ENCODE results near the gene ATF6. TPM values are rescaled to one million over a fixed set of nuclear protein-coding genes. Genes with fewer than 3 reads are reported as not detected.

Gene ATF6, protein sequence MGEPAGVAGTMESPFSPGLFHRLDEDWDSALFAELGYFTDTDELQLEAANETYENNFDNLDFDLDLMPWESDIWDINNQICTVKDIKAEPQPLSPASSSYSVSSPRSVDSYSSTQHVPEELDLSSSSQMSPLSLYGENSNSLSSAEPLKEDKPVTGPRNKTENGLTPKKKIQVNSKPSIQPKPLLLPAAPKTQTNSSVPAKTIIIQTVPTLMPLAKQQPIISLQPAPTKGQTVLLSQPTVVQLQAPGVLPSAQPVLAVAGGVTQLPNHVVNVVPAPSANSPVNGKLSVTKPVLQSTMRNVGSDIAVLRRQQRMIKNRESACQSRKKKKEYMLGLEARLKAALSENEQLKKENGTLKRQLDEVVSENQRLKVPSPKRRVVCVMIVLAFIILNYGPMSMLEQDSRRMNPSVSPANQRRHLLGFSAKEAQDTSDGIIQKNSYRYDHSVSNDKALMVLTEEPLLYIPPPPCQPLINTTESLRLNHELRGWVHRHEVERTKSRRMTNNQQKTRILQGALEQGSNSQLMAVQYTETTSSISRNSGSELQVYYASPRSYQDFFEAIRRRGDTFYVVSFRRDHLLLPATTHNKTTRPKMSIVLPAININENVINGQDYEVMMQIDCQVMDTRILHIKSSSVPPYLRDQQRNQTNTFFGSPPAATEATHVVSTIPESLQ
- total RNA-seq, result 29.5 and 31.1 TPM in 2 replicates

DNA sequence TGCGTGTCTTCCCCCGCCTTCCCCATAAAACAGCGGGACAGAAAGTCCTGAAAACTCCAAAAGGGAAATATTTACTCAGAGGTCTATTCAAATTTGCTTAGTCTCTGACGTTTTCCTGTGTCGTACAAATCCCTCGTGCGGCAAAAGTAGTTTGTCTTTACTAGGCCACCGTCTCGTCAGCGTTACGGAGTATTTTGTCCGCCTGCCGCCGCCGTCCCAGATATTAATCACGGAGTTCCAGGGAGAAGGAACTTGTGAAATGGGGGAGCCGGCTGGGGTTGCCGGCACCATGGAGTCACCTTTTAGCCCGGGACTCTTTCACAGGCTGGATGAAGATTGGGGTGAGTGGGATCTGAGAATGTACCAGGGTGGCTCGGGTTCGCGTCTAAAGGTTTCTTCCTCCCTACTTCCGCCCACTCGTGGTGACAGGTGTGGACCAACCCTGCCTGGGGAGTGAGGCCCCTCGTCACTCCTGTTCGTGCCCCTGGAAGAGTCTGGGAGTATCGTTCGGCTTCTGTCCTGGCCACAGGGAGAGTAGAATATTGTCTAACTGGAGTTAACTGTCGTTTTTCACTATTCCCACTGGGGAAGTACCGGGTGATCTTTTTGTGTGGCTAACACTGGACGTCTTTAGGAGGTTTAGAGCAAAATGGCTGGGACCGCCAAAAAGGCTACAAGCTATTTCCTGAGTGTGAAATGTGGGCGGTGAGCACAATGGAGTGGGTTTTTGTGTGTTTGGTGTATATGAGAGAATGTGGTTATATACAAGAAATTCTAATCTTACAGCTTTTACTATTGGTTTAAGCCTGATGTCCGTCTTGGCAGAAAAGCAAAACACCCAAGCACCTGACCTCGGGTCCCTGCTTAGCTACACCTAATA, at the start of gene ATF6:
Gene ATF6 (plus strand): TSS at position 219 of the 880 bp plus-strand sequence. CDS start 41 bp downstream, at position 260.
- intact Hi-C loops (cut with micrococcal nuclease), result loop anchor here (1.0 to 10.0 kb wide), 6 partner anchors 16 to 1556 kb away; partner anchors contain the start of genes APOA2, NUF2, TOMM40L and UAP1

DNA sequence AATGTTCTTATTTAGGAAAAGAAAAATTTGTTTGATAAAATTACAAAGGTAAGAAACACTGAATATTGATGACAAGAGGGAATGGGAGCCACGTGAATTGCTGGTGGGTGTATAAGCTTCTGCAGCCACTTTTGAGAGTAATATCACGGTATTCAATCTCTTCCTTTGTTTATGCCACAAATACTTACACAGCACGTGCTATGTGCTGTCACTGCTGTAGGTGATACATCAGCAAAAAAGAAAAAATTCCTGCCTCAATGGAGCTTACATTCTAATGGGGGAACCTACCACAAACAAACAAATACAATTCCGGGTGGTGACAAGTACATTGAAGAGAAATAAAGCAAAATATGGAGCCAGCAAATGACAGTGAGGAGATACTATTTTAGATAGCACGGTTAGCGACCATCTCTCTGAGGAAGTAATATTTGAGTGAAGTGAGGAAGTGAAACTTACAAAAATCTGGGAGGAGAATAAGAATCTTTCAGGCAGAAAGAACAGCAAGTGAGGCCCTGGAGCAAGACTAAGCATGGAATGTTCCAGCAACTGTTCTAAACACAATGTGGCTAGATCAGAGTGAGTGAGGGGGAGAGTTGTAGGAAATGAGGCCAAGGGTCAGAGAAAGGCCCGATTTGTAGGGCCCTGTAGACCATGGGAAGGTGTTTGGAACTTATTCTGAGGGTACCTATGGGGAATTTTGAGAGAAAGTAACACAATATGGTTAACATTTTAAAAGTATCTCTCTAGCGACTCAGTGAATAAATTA, 47.4 kb upstream of the ATF6 start:
- intact Hi-C loops (cut with micrococcal nuclease), result no loop called here

DNA sequence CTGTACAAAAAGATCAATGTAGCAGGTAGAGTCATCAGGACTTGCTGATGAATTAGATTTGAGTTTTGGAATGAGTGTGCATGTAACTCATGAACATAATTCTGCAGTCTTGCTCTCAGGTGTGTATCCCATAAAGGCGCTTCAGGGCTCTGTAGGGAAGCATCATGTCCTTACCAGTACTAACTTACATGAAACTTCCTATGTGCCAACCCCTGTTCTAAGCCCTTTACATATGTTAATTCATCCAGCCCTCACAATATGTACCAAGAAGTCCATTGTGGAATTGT, 46.9 kb upstream of the ATF6 start:
- intact Hi-C loops (cut with micrococcal nuclease), result no loop called here

DNA sequence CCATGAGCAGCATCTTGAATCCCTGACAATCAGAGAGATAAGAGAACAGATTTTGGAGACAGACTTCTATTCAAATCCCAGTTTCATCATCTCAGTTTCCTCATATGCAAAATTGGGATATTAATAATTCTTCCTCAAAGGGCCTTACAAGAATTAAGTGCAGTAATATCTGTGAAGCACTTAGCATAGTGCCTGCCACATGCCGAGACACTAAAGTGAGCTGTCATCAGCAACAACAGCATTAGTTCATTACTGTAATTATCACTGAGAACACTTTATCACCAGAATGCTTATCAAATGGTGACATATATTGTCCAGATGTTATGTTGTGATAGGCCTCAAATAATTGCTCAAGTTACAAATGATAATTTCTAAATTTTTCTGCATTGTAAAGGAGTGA, 45.7 kb upstream of the ATF6 start:
- intact Hi-C loops (cut with micrococcal nuclease), result no loop called here

DNA sequence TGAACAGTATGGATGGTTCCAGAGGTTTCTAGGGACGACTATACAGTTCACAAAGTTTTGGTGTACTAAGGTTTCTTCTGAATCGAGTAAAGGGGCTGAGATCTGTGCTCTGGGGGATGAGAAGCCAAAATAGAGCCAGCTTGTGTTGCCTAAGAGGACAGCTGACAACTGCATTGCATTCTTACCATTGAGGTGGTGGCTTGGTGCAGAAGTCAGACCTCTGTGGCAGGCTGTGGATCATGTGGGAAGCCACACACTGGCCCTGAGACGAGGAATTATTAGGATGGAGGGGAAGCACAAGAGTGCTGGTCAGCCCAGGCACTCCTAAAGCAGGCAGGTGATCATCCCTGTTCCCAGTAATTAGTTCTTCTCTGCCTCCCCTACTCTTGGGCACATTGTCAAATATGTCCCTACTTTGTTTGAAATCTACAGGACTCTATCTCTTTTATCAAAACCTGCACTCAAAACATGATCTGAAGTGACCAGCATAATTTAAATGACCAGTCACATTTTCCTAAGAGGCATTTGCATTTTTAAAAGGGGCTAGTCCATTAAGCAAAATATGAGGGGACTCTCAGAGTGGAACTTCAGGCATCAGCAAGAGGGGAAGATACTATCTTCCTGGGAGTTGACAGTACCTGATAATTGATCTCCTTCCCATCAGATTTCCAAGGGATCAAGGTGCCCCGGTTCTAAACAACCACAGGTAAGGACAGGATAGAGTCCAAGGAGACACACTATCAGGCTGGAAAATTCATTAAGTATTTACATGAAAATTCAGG, 45.0 kb upstream of the ATF6 start, which contains the start of gene FCRLB:
Gene FCRLB (plus strand): TSS at position 589 of the 782 bp plus-strand sequence. CDS start 1,129 bp downstream, outside the sequence.
- intact Hi-C loops (cut with micrococcal nuclease), result no loop called here

DNA sequence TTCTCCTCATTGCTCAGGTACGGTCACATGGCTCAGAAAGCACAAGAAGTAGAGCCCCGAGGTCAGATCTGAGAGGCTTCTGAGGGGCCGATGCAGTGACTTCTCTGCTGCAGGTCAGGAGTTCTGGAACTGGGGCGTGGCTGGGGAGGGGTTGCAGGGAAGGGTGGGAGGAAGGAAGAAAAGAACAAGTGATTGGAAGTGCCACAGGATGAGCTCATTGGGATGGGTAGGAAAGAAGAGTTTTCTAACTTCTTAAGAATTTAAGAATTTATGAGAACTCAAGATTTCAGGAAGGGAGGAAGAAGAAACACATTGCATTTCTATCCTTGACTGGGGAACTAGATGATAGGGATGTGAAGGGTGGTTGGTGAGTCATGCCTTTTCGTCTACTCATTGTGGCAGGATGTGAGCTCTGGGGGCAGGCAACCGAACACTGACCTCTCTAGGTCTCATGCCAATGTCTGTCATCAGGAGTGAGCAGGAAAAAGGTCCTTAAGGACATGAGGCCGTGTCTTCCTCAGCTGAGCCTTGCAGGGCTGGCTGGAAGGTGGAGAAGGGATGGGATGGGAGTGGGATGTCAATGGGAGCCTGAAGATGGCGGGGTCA, 44.3 kb upstream of the ATF6 start:
- intact Hi-C loops (cut with micrococcal nuclease), result no loop called here

DNA sequence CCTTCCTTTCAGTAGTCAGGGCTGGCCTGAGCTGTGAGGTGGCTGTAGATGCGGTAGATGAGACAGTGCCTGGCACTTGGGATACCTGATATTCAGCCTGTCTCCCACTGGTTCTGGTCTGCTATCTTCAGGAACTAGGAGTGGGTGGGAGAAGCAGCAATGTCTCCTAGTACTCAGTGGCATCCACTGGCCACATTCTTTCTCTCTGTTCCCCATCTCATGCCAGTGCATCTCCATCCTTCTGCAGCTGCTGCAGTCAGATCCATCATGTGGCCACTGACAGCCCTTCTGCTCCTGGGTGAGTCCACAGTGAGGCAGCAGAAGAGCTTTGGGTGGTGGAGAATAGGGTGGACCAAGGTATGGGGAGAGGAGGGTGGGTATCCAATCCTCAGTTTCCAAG, 43.7 kb upstream of the ATF6 start:
- intact Hi-C loops (cut with micrococcal nuclease), result no loop called here

DNA sequence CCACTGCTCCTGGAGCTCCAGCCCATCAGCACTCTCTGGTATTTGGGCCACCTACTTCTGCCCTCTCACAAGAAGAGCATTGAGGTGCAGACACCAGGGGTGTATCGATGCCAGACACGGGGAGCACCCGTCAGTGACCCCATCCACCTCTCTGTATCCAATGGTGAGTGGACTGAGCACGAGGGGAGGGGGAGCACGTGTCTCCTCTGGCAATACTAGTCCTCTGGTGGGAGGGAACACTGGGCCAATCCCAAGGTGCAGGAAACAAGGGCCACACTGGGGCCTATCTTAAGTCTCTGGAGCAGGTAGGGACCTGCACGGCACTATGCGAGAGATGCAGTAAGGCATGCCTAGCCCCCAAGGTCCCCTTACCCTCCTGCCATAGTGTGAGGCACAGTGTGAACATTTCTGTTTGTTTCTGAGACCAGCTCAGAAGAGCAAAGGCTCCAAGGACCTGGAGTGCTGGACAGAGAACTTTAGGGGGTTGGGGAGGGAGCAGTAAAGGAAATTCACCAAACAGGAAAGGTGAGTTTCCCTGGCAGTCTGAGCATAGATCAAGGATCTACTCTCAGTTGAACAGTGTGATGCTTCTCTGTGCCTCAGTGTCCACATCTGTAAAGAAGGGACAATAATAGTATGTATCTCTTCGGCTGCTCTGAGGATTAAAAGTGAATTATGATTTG, 42.5 kb upstream of the ATF6 start:
- intact Hi-C loops (cut with micrococcal nuclease), result no loop called here

DNA sequence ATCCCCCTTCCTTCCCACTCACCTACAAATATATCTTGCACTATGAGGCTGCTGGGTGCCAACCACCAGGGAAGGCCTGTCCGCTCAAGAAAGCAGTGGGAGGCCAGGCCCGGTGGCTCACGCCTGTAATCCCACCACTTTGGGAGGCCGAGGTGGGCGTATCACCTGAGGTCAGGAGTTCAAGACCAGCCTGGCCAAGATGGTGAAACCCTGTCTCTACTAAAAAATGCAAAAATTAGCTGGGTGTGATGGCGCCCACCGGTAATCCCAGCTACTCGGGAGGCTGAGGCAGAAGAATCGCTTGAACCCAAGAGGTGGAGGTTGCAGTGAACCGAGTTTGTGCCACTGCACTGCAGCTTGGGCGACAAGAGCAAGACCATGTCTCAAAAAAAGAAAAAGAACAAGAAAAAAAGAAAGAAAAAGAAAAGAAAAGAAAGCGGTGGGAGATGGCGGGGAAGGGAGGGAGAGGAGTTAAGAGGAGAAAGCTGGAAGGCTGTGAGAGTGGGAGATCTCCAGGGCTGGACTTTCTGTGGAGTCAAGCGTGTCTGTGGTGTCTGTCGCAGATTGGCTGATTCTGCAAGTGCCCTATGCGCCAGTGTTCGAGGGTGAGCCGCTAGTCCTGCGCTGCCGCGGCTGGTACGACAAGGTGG, 40.7 kb upstream of the ATF6 start:
- intact Hi-C loops (cut with micrococcal nuclease), result loop anchor here (5.0 kb wide), 1 partner anchor 183 kb away; no protein-coding TSS in a partner anchor

DNA sequence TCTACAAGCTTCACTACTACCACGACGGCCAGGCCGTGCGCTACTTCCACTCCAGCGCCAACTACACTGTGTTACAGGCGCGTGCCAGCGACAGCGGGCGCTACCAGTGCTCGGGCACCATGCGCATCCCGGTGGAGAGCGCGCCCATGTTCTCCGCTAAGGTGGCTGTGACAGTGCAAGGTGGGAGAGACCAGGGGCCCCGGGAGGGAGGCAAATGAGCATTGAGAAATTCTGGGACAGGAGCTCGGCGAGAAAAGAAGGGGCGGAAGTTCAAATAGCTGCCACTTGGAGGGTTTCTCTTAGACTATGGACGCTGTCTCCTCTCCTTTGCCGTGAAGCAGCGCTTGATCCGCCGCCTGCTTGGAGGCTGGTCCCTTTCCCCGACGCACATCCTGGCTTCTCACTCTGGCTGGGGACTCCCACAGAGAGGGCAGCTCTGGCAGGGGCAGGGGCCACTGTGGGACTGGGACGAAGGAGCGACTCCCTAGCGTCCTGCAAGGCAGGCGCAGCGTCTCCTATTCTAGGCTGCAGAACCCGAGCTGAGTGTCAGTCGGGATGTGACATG, 40.1 kb upstream of the ATF6 start:
- intact Hi-C loops (cut with micrococcal nuclease), result loop anchor here (2.0 to 5.0 kb wide), 2 partner anchors 113 to 184 kb away; no protein-coding TSS in a partner anchor

DNA sequence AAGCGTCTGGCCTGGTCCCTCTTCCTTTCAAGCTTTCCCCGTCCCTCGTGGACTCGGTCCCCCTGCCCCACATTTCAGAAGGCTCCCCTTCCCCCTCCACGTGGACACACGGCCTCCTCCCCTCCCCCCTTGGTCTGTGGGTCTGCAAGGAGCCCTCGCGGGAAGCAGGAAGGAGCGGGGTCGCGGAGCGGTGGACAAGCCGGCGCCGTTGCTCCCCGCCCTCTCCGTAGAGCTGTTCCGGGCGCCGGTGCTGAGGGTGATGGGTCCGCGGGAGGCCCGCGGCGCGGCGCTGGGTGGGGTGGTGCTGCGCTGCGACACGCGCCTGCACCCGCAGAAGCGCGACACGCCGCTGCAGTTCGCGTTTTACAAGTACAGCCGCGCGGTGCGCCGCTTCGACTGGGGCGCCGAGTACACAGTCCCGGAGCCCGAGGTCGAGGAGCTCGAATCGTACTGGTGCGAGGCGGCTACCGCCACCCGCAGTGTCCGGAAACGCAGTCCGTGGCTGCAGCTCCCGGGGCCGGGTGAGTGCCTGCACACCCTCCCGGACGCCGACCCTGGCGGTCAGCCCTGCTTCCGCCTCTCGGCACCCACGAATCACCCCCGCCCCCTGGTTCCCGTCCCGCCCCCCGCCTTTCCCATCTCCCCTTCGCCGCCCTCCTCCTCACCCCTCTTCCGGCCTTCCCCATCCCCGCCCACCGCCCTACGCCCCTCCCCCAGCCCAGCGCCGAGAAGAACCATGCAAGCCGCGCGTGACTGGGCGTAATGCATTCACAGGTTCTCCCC, 39.5 kb upstream of the ATF6 start:
- intact Hi-C loops (cut with micrococcal nuclease), result loop anchor here (1.0 to 5.0 kb wide), 3 partner anchors 15 to 184 kb away; no protein-coding TSS in a partner anchor

DNA sequence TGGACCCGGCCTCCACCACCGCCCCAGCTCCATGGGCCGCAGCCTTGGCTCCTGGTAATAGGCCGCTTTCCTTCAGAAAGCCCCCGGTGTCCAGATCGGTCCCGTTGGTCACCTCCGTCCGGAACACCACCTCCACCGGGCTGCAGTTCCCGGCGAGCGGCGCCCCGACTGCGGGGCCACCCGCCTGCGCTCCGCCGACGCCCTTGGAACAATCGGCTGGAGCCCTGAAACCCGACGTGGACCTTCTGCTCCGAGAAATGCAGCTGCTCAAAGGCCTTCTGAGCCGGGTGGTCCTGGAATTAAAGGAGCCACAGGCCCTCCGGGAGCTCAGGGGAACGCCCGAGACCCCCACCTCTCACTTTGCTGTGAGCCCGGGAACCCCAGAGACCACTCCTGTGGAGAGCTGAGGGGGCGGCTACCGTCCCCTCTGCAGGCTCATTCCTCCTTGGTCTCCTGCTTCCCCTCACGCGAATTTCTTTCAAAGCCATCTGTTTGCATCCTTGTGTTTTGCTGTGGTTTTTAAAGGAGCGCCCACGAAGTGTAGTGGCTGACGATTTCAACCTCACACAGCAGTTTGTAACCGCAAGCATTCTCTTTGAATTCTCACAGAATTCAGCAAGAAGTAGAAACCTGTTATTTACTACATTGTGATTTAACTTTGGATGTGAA, 38.7 kb upstream of the ATF6 start:
- intact Hi-C loops (cut with micrococcal nuclease), result loop anchor here (1.0 to 5.0 kb wide), 3 partner anchors 14 to 185 kb away; no protein-coding TSS in a partner anchor

DNA sequence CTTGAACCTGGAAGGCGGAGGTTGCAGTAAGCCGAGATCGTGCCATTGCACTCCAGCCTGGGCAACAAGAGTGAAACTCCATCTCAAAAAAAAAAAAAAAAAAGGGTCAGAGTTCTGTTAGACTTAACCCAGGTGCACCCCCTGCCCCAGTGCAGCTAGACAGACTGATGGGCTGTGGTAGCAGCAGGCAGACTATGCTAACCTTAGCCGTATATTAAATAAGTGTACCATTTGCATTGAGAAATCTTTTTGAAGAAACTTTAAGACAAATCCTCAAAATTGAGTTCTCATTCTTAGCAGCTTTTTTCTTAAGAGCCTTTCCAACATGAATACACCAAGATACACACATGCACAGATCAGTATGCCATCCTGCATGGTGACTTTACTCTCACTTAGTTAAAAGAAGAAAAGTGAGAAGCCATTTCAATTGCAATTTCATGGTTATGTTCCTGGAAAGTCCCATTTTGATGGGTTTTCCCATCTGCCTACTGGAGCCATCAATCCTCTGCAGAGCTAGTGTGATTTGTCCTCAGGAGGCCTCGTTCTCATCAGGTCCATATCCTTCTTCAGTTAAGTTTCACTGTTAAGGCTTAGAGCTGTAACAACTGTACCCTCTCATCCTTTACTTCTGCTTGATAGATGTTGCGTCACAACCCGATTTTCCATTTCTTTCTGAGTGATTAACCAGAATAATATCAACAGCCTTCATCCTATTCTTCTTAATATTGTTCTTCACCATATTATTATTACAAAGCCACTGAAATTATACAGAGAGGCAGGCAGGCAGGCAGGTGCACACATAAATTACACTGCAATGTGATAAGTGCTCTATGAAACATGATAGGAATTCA, 37.5 kb upstream of the ATF6 start:
- intact Hi-C loops (cut with micrococcal nuclease), result loop anchor here (5.0 kb wide), 1 partner anchor 186 kb away; no protein-coding TSS in a partner anchor

DNA sequence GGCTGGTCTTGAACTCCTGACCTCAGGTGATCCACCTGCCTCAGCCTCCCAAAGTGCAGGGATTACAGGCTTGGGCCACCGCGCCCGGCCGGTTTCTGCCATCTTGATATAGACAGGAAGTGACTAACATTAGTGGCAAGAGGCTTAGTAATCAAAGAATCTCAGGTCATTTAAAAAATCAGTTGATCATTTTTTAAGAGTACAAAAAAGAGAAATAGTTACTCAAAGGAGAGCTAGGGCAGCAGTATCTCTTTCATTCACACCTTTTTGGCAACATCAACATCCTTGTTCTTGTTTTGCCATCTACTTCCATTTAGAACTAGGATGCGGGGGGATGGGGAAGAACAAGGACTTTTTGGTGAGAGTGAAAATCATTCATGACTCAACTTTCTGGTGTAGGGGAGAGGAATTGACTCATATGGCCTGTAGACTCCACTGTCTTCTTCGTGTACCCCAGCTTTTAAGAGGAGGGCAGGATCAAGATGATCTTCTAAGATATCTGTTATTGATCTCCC, 36.0 kb upstream of the ATF6 start:
- intact Hi-C loops (cut with micrococcal nuclease), result no loop called here

DNA sequence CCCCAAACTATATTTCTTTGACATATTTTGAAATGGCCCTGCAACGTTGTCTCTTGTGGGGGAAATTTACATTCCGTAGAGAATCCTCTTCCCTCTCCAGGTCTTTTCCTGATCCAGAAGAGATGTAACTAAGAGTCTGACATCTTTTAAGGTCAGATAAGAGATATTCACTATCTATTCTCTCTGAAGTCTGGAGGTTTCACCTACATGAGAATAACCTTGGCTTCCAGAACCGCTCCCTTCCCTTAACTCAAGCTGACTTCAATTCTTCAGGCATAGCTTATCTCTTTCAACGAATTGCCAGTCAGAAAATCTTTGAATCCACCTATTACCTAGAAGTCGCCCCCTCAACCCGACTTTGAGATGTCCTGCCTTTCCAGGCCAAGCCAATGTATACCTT, 34.9 kb upstream of the ATF6 start:
- intact Hi-C loops (cut with micrococcal nuclease), result no loop called here

Data from T-helper 2 cell treated with Interferon-gamma antibody and Interleukin-4, amounts not matched to agents 100 ng/mL and 5 ng/mL, for 36 hours (primary cell).